RWPE2 (cell line): ENCODE data around the gene FH.

Experiments used
- ATAC-seq: fragments of 200-7000 bp; cut with Tn5 transposase; 3 replicates; pipeline ENCODE4 v1.9.1; 2021; ENCODE audit warnings: low read depth
- DNase-seq: peaks from one replicate; pipeline ENCODE4 v3.0.0-alpha.2; 2020; ENCODE audit warnings: low spot score
- H3K27ac ChIP-seq: fragments of 450-650 bp; 2 replicates; pipeline ENCODE4 v1.5.1; 2017; ENCODE audit warnings: mild to moderate bottlenecking; ENCODE audit not compliant: poor library complexity, severe bottlenecking
- H3K27me3 ChIP-seq: fragments of 250-450 bp; sonication (Bioruptor Pico); 2 replicates; pipeline ENCODE4 v1.5.1; 2021; ENCODE audit warnings: mild to moderate bottlenecking, moderate library complexity; ENCODE audit not compliant: insufficient read depth, poor library complexity, severe bottlenecking
- H3K36me3 ChIP-seq: fragments of 250-450 bp; sonication (Bioruptor Pico); 2 replicates; pipeline ENCODE4 v1.5.1; 2020; ENCODE audit warnings: low read depth, mild to moderate bottlenecking, moderate library complexity
- H3K4me1 ChIP-seq: fragments of 250-450 bp; sonication (Bioruptor Pico); 2 replicates; pipeline ENCODE4 v1.5.1; 2021; ENCODE audit warnings: mild to moderate bottlenecking, moderate library complexity; ENCODE audit not compliant: insufficient read depth, poor library complexity, severe bottlenecking
- H3K4me3 ChIP-seq: fragments of 250-450 bp; sonication (Bioruptor Pico); 2 replicates; pipeline ENCODE4 v1.5.1; 2021; ENCODE audit warnings: mild to moderate bottlenecking, moderate library complexity; ENCODE audit not compliant: severe bottlenecking
- H3K9me3 ChIP-seq: fragments of 250-450 bp; sonication (Bioruptor Pico); 2 replicates; pipeline ENCODE4 v1.5.1; 2021; ENCODE audit warnings: mild to moderate bottlenecking, moderate library complexity; ENCODE audit not compliant: severe bottlenecking
- CTCF ChIP-seq: fragments of 450-650 bp; IDR thresholded peaks from one replicate; pipeline ENCODE4 v1.5.1; 2017; ENCODE audit warnings: mild to moderate bottlenecking, moderate library complexity; ENCODE audit not compliant: poor library complexity, severe bottlenecking

The FH gene

DNA sequence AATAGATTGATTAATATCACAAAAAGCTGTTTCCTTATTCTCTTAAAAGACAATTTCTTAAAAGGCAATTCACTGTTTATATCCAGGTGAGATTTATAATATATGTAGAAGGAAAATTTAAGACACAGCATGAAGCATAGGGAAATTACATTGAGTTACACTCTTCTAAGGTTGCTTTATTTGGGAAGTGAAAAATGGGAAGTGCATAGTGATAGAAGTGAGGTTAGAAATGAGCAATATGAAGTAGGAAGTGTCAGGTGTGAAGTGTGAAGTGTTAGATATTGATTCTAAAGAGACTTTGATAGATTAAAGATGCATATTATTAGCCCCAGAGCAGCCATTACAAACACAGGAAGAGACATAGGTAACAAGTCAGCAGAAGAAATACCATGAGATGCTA lies 40.3 kb downstream of the FH start:
- Histone ChIP-seq H3K4me3 (no peak overlapping the region), H3K4me1 (peaks cover 16% of the 10 kb centered on the region), H3K36me3 (no peaks in the 10 kb centered on the region), H3K27ac (no peak overlapping the region), H3K27me3 (no peaks in the 10 kb centered on the region), H3K9me3 (no peaks in the 10 kb centered on the region)
- DNase-seq (no peak), ATAC-seq (no peak)
- TF ChIP-seq CTCF, result no peak

DNA sequence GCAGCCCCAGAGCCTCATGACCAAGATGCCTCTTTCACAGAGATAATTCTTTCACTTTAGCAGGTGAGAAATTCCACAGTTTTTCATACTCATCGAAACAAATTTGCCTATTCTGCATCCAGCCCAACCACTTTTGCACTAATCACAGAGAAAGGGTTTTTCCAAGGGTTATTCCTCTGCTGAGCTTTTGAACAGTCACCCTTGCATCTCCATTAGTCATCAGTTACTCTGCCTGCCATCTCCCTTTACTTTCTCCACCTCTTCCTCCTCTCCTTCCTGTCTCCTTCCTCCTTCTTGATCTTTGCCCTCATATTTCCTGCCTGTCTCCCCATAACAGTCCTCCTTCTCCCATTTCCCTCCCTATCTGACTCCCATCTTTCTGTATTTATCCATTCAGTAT lies 43.9 kb downstream of the FH start:
- ATAC-seq (no peak), DNase-seq (no peak)
- TF ChIP-seq CTCF, result no peak
- Histone ChIP-seq H3K4me3 (no peak overlapping the region), H3K36me3 (no peaks in the 10 kb centered on the region), H3K27me3 (no peaks in the 10 kb centered on the region), H3K9me3 (no peaks in the 10 kb centered on the region), H3K27ac (no peak overlapping the region), H3K4me1 (no peaks in the 10 kb centered on the region)

DNA sequence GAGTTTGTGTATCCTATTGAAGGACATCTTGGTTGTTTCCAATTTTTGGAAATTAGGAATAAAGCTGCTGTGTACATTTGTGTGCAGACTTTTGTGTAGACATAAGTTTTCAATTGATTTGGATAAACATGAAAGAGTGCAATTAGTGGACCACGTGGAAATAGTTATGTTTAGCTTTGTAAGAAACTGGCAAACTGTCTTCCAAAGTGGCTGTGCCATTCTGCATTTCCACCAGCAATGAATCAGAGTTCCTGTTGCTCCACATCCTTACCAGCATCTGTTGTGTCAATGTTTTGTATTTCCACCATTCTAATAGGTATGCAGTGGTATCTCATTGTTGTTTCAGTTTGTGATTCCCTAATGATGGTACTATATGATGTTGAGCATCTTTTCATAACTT lies 46.5 kb downstream of the FH start:
- Histone ChIP-seq H3K27ac (no peak overlapping the region), H3K36me3 (no peaks in the 10 kb centered on the region), H3K4me1 (no peaks in the 10 kb centered on the region), H3K27me3 (no peaks in the 10 kb centered on the region), H3K4me3 (no peak overlapping the region), H3K9me3 (no peaks in the 10 kb centered on the region)
- no peak for TF ChIP-seq CTCF
- DNase-seq, result no peak
- no peak for ATAC-seq

GRCh38 chr1:241470908-241471590 lies 48.5 kb downstream of the FH start:
- no peaks in the 10 kb centered on the region for H3K9me3 ChIP-seq
- H3K36me3 ChIP-seq, result no peaks in the 10 kb centered on the region
- H3K27ac ChIP-seq, result no peak overlapping the region
- no peaks in the 10 kb centered on the region for H3K4me1 ChIP-seq
- no peak overlapping the region for H3K4me3 ChIP-seq
- ATAC-seq, result no peak
- TF ChIP-seq CTCF, result no peak
- H3K27me3 ChIP-seq, result no peaks in the 10 kb centered on the region
- no peak for DNase-seq

- ATAC-seq, result no peak
- H3K27me3 ChIP-seq, result no peaks in the 10 kb centered on the region
- TF ChIP-seq CTCF, result no peak
These were observed 49.2 kb downstream of the FH start for GRCh38 chr1:241470361-241470760.

More at GRCh38 chr1:241470361-241470760, 49.2 kb downstream of the FH start:
- H3K9me3 ChIP-seq, result no peaks in the 10 kb centered on the region
- H3K36me3 ChIP-seq, result no peaks in the 10 kb centered on the region
- no peak overlapping the region for H3K27ac ChIP-seq
- H3K4me1 ChIP-seq, result peaks cover 6% of the 10 kb centered on the region
- H3K4me3 ChIP-seq, result no peak overlapping the region
- DNase-seq, result no peak
